Measurements from ENCODE around the gene BCLAF1.
A peak's percentile ranks its signal among the peaks of the same experiment; 100 is the strongest.
"Not testable (repeated sequence)": the region's sequence is repeated elsewhere in the genome, so short reads cannot be mapped to it uniquely, and the experiment has no call there.

Gene BCLAF1

GRCh38 chr6:136309729-136310311 lies 20.2 kb upstream of the BCLAF1 start:
- DNase-seq (ENCODE audit: low spot score): no peak

GRCh38 chr6:136309171-136309570 lies 19.5 kb upstream of the BCLAF1 start:
- DNase-seq (ENCODE audit: low spot score): no peak

GRCh38 chr6:136308469-136308868 lies 18.8 kb upstream of the BCLAF1 start:
- DNase-seq (ENCODE audit: low spot score): not testable (repeated sequence)

- no peak for DNase-seq (ENCODE audit: low spot score)
Observed at GRCh38 chr6:136307351-136307750, 17.7 kb upstream of the BCLAF1 start.

- no peak for DNase-seq (ENCODE audit: low spot score)
Observed at GRCh38 chr6:136306466-136306865, 16.8 kb upstream of the BCLAF1 start.

- no peak for DNase-seq (ENCODE audit: low spot score)
Observed at GRCh38 chr6:136304410-136304809, 14.8 kb upstream of the BCLAF1 start.

- DNase-seq (ENCODE audit: low spot score): no peak
Observed at GRCh38 chr6:136303516-136303915, 13.9 kb upstream of the BCLAF1 start.

- no peak for DNase-seq (ENCODE audit: low spot score)
Observed at GRCh38 chr6:136294621-136295020, 5.0 kb upstream of the BCLAF1 start.

- peak; percentile 86 for DNase-seq (ENCODE audit: low spot score)
Observed at GRCh38 chr6:136290410-136291010, 864 bp upstream of the BCLAF1 start.

GRCh38 chr6:136289327-136289578 lies 393 bp downstream of the BCLAF1 start:
- DNase-seq (ENCODE audit: low spot score): peak; percentile 90

GRCh38 chr6:136288566-136289326 lies 900 bp downstream of the BCLAF1 start:
- DNase-seq (ENCODE audit: low spot score): peak; percentile 98

- DNase-seq (ENCODE audit: low spot score): peak; percentile 66
Observed at GRCh38 chr6:136284909-136285308, 4.7 kb downstream of the BCLAF1 start.

GRCh38 chr6:136282906-136283305 lies 6.7 kb downstream of the BCLAF1 start:
- DNase-seq (ENCODE audit: low spot score): no peak

- DNase-seq (ENCODE audit: low spot score): no peak
Observed at GRCh38 chr6:136280032-136280609, 9.5 kb downstream of the BCLAF1 start.

GRCh38 chr6:136274062-136274461 lies 15.6 kb downstream of the BCLAF1 start:
- no peak for DNase-seq (ENCODE audit: low spot score)

- DNase-seq (ENCODE audit: low spot score): no peak
Observed at GRCh38 chr6:136265101-136265500, 24.5 kb downstream of the BCLAF1 start.

- DNase-seq (ENCODE audit: low spot score): no peak
Observed at GRCh38 chr6:136262940-136263339, 26.7 kb downstream of the BCLAF1 start.

GRCh38 chr6:136254851-136255466 lies 34.7 kb downstream of the BCLAF1 start:
- DNase-seq (ENCODE audit: low spot score): no peak

GRCh38 chr6:136253734-136254133 lies 35.9 kb downstream of the BCLAF1 start:
- DNase-seq (ENCODE audit: low spot score): no peak

GRCh38 chr6:136252441-136252840 lies 37.2 kb downstream of the BCLAF1 start:
- no peak for DNase-seq (ENCODE audit: low spot score)

GRCh38 chr6:136251394-136251793 lies 38.3 kb downstream of the BCLAF1 start:
- DNase-seq (ENCODE audit: low spot score): no peak

- no peak for DNase-seq (ENCODE audit: low spot score)
Observed at GRCh38 chr6:136250686-136251008, 39.0 kb downstream of the BCLAF1 start.
